ENCODE results near the gene LHFPL3.

Gene LHFPL3

DNA sequence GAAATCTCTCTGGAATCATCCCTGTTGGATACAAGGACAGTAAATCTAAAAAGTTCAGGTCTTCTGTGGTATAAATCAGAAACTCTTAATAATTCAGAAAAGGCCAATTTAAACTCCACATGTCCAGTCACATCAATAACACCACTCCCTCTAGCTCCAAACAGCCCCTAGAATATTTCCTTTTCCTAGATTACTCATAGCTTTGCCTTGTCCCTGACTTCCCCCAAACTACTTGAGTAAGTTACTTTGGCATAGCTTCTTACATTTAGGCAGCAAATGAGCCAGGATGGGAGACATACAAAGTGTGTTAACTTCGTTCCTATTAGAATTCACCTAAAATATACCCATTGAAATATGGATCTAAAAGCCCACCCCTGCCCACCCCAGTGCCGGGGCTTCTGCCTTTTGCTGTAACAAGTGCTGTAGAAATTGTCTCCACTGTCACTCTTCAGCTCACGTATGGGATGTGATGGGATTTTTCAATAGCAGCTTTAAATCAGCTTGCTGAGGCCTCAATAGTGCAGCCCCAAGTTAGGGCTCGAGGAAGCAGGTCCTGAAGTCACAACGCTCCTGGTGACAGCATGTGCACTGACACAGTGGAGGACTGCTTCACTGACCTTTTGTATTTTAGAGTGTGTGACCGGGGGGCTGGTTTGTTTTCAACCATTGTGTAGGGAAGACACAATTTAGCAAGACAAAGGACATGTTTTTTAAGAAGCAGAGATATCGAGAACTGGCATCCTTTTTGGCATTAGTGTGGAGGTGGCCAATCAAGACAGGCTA, 467.4 kb downstream of the LHFPL3 start:
- no peak for DNase-seq (ENCODE audit: low read depth in 2 of 2)

DNA sequence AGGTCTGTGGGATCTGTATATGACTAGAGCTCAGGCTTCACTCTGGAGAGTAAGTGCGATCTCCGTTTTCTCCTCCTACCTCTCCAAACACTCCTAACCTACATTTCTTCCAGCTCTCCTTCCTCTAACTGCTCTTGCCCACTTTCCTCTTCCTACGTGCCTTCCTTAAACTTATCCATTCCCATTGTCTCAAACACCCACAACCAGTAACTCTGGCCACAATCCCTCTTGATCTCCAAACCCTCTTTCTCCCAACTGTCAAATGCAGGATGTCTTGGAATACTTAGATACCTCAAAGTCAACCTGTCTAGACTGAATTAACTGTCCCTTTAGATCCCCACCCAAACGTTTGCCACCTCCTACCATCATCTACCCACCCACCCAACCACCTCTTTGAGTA, 471.9 kb downstream of the LHFPL3 start:
- DNase-seq (ENCODE audit: low read depth in 2 of 2) = no peak

DNA sequence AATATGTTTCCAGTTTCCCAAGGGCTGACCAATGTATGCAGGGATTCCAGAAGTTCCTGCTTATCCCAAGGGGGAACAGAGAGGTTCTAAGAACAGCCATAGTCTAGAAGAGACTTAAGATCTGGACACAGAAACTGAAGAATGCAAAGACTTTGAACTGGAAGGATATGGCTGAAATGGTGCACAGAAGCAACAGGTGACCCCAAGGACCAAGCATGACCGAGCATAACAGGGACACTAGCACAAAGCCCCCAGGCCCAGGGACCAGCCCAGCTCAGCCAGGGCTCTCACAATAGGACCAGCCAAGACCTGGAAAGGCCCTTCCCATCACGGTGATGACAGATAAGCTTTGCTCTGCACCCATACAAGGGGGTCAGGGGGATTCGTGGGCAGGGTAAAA, 472.6 kb downstream of the LHFPL3 start:
- no peak for DNase-seq (ENCODE audit: low read depth in 2 of 2)

DNA sequence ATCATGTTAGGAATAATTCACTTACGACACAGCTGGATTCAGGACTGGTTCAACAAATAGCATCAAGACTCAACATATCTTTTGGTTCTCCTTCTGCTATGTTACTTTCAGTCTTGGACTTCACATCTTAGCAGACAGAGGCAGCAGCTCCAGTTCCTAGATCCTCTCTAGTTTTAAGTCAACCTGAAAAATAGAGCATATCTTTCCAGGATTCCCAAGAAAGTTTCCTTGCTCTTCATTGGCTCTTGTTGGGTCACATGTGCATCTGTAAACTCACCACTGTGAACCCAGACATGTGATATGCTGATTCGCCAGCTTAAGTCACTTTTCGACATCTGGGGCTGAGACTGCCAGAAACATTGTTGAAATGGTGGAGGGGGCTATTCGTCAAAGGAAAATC, 475.5 kb downstream of the LHFPL3 start:
- no peak for DNase-seq (ENCODE audit: low read depth in 2 of 2)

DNA sequence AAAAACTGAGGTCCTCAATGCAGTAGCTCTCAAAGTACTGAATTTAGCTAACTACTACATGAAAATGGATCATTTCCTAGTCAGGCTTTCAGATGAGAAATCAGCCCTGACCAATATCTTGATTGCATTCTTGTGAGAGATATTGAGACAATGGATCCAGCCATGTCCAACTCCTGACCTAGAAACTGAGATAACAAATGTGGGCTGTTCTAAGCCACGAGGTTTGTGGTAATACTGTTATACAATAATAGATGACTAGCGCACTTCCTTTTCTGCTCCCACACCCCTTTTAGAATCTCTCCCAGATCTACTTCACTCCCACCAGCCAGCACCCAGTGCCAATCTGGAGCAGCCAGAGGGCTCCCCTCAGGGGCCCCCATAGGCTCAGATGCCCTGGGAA, 476.3 kb downstream of the LHFPL3 start:
- no peak for DNase-seq (ENCODE audit: low read depth in 2 of 2)

DNA sequence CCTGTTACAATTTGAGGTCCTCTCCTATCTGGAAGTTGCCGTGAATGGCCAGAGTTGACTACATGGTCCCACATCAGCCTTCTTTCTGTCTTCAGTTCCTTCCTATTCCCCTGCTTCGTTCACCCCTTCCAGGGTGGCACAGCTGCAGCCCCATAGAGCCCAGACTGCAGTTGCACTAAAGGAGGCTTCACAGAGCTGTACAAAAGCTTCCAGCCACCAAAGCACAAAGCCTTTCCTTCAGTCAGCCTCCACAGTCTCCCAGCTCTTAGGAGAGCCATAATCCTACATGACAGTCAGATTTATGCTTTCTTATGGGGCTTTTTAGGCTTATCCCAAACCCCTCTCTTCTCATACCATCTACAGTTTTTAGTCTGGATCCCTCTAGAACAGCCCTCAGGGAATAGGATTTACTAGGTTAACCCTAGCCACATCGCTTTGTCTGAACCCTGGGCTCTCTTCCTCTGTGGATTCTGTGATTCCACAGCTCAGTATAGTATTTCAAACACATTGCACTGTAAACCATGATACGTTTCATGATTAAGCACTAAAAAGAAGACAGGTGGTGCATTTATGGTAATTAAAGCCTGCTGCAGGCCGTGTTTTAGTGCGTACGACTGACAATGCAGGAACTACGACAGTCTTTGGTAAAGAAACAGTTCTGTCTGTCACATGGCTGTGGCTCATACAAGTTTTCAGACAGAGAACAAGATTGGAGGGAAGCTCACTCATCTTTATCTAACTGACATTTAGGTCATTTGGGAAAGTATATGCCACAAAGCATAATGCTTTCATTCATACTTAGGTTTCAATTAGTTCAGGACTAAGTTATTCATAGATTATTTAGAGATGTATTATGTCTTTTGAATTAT, 477.3 kb downstream of the LHFPL3 start:
- no peak for DNase-seq (ENCODE audit: low read depth in 2 of 2)

DNA sequence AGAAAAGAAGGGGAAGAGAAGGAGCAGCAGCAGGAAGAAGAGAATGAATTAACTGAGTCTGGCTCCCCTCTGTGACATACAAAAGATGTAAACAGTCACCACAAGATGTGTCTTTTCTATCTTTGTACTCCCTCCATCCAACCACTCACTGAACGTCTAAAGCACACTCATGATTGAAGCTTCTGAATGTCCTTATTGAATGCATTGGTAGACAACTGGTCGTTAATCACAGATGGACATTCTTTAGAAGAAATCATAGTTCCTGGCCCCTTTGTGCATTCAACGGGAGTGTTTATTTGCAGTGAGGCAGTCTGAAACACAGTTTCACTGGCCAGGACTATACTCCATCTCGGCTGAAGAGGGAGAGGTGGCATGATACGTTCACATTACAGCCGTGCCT, 479.3 kb downstream of the LHFPL3 start:
- no peak for DNase-seq (ENCODE audit: low read depth in 2 of 2)

DNA sequence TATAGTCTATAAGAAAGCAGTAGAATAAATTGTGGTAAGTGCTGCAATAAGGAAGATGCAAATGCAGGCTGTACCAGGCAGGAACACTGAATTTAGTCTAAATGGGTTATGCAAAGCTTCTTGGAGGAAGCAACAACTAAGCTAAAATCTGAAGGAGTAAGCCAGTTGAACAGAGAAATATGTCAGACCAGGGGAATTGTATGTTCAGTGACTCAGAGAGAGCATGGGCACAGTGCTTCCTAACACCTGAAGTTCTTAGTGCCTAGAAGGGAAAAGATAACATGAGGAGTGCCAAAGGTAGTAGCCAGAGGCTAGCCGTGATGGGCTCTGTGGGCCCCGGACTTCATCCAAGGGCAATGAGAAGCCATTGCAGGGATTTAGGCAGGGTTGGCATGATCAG, 481.5 kb downstream of the LHFPL3 start:
- no peak for DNase-seq (ENCODE audit: low read depth in 2 of 2)

DNA sequence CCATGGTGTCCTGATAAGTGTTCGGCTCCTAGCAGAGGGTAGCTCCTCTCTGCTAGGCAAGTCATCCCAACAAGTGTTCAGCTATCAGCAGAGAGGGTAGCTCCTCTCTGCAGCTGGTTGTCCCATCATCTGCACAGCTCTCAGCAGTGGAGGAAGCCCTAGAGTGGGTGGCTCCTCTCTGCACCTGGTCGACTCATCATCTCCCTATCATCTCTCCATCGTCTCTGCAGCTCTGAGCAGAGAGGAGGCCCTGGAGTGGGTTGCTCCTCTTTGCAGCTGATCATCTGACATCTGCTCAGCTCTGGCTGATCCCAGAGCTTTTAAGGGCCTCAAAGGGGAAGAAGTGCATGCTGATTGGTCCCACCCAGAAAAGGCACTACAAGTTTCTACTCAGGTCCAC, 485.7 kb downstream of the LHFPL3 start:
- no peak for DNase-seq (ENCODE audit: low read depth in 2 of 2)

DNA sequence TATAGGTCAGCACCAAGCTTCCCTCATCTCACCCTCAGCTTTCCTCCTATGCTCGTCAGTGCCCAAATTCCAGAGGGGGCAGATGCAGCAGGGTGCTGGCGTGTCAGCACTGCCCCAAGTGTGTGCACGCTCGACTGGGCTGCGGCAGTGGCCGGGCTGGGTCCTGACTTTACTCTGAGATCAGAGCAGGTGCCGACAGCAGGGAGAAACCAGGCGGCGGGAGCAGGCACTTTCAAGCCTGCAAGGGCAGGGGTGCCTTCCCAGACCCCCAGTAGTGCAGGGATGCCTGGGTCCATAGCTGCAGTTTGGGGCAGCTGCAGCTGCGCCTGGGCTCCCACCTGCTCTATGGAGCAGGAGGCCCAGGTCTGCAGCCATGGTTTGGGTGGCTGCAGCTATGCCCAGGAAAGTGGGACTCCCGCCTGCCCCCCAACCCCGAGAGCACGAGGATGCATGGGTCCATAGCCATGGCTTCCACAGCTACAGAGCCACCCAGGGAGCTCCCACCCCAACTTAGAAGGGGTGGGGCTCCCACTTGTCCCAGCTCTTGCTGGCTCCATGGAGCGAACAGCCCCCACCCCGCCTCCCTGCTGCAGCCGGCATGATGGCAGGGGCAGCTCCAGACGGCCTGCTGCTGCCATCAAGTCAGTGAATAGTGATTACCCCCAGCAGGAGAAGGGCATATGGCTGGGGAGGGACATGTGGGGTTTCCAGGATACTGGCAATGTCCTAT, 486.4 kb downstream of the LHFPL3 start:
- DNase-seq (ENCODE audit: low read depth in 2 of 2) = no peak

DNA sequence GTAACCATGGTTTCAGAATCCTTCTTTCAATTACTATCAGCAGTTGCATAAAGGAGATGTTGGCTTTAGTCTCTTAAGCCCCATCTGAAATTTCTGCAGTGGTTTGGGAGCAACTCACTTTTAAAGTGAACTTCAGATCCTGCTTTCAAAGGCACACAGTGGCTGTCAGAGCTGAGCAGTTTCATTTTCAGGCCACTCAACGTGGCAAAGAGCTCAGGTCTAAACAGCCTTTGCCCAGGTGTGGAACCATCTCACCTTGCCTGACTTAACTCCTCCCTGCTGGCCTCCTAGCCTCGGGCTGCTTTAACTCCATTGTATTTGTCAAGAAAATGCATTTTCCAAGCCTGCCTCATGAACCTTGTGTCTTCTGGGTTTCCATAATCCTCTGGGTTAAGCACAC, 488.1 kb downstream of the LHFPL3 start:
- DNase-seq (ENCODE audit: low read depth in 2 of 2) = no peak

DNA sequence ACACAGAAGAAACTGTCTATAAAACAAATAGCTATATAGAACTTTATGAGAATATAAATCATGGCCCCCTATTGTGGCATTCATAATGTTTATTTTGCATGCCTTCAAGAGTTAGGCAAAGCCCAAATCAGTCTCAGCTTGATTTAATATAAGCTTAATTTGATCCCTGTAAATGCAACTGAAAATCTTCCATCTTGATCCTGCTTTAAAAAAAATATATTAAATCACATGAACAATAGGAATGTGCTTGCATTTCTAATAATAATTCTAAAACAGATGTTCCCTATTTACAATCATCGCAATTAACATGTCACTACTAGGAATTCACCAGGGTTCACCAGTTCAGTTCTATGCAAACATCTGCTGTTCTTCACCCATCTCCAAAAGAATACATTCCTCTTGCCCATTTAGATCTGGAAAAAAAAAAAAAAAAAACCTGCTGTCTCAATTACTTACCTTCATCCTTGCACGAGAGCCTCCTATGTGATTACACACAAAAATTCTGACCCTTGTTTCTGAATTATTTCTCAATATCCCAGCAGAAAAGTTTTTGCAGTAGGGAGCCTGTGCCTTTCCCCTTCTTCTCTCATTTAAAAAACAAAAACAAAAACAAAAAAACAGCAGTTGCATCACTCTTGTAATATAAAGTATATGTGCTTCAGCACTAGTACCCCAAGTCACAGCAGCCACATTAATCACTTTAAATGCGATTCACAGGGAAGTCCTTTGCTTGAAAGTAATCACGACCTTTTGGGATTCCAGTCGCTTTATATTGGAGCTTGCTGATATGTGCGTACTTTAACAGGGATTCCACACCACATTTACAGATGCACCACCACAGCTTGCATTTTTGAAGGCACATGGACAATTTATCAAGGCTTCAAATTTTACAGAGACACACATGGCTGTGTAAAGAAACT, 490.8 kb downstream of the LHFPL3 start:
- DNase-seq (ENCODE audit: low read depth in 2 of 2) = no peak

DNA sequence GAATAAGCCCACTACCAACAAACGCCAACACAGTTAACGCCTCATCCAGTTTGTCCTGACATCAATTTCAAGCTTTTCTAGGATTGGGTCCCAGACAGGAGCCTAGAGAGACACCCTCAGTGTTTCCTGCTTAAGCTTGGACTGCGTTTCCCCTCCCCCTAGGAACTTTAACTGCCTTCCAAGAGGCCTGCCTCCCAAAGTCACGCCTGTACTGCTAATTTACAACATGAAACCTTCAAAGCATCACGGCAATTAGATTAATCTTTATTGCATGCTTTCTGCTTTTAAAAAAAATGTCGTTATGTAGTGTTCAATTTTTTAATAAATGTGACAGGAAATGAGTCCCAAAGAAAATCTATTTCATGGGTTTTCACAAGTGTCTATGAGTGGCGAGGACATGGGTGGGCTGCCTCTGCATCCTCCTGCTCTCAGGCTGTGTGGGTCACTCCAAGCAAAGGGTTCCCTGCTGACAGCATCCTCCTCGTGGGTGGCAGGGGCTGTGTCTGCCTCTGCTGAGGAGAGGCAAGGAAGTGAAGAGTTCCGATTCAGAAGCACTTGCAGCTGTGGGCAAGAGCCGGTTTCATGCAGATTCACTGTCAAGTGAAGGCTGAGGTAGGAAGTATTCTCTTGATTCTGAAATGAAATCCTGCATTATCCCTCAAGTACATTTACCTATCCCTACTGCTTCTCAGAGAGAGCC, 492.6 kb downstream of the LHFPL3 start:
- DNase-seq (ENCODE audit: low read depth in 2 of 2) = no peak

DNA sequence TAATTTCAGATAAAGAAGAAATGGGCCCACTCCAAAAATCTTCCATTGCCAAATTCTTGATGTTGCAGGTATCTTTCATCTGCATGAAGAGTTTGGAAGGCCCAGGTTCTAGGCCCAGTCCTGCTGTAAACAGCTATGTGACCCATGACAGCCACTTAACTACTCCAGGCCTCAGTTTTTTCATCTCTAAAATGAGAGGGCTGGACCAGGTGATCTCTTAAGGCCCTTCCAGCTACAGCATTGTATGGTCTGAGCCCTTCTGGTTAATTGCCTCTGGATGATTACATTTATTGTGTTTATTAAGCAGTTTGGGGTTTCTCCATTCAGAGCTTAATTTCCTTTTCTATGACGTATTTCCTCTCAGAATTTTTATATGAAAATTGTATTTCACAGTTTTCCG, 494.8 kb downstream of the LHFPL3 start:
- no peak for DNase-seq (ENCODE audit: low read depth in 2 of 2)

DNA sequence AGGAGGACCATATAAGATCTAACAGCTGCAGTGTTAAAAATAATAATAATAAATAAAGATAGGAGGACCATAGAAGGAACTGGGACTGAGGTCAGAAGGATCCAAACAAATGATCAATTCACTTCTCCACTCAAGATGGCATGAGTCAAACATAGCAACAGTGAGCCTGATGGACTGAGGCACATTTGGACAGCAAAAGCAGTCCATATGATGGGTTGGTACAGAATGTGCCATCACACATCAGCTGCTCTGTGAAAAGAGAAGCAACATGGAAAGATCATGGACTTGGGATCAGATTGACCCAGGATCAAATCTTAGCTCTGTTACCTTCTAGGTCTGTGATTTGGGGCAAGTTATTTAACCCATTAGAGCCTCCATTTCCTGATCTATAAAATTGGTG, 496.7 kb downstream of the LHFPL3 start:
- DNase-seq (ENCODE audit: low read depth in 2 of 2) = no peak

DNA sequence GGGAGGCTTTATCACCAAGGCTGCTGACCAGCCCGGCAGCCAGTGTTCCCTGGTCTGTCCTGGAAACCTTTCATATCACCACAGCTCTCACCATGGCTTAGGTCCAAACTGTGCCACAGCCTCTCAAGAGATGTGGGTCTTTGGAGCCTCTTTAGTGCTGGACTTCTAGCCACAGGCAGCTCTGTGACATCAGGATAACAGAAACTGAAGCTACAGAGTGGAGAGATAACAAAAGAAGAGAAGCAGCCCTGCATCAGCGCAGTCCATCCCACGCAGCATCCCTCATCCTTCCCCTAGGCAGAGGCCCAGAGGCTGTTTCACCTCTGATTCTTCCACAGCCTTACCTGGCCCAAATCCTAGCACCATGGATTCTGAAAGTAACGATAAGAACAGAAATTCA, 497.7 kb downstream of the LHFPL3 start:
- DNase-seq (ENCODE audit: low read depth in 2 of 2) = no peak

DNA sequence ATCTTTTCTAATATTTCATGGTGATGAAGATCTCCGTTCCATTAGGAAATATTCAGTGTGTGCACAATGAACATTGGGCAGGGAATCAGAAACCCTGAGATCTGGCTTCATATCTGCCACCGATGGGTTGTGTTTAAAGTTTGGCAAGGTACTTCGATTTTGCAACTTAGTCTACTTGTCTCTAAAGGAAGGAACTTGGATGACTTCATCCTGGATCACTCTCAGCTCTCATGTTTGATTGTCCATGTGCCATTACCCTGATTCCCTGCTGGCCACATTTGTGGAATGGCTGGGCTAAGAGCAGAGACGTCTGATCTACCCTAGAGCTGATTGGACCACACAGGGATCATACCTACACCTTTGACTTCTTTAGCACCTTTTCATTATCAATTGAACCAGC, 508.6 kb downstream of the LHFPL3 start:
- no peak for DNase-seq (ENCODE audit: low read depth in 2 of 2)

DNA sequence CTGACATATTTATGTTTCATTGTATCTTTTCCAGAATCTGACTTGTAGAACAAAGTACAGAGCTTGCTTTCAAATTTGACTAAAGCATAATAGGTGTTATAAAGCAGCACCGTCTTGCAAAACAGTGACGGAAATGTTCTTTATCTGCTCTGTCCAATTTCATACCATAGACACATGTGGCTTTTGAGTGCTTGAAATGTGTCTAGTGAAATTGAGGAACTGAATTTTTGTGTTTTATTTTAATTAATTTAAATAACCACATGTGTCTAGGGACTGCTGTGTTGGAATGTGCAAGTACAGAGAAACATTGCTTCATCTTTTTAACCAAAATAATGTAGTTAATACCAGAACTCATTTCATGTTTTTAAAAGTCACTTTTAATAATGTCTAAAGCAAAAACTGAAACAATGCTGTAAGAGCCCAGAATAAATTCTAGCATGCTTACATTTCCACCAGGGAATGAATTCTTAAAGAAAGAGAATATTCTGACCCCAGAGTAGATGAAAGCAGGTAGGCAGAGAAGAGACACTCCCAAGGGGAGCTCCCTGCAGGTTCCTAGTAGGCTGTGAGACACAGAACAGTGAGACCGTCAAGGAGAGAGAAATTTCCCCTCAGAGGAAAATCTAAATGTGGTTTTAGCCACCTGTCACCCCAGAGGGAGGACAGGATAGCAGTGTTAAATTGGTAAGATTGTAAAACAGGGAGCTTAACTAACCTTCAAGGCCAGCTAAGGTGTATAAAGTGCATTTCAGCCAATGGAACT, 510.3 kb downstream of the LHFPL3 start:
- no peak for DNase-seq (ENCODE audit: low read depth in 2 of 2)

DNA sequence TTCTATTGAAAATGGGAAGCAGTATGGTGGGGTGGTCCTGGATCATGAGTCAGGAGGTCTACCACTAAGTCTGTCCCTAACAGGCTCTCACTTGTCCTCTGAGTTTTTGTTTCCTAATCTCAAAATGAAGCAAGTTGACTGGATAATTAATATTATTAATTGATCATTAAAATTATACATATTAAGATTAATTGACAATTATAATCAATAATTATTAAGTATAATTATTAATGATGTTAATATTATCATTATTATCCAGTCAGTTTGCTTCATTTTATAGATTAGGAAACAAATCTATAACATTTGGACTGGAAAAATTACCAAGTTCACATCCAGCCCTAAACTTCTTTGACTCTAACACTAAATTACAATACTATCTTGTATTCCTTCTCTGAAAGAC, 511.4 kb downstream of the LHFPL3 start:
- no peak for DNase-seq (ENCODE audit: low read depth in 2 of 2)

DNA sequence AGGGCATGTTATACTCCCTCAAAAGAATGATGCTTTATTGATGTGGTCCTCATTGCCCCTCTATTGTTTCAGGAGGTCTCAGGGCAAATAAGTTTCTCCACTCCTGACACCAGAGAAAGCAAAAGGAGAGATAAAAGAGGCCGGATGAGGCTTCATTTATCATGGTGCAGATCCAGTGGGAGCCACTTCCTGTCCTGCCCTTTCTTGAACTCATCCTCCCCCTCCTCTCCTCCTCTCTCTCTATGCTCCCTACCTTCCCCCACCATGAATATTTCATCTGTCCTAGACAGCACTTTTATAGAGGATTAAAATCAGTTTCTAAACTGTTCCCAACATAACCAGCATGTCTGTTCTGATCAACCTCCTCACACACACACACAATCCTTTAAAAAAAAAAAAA, 513.4 kb downstream of the LHFPL3 start:
- no peak for DNase-seq (ENCODE audit: low read depth in 2 of 2)

Data from stimulated activated CD8-positive, alpha-beta memory T cell treated with anti-CD3 and anti-CD28 coated beads, Interleukin-15, amount 100 ng/mL, for 4 hours (primary cell).